ENCODE data around the gene TMC8.

The TMC8 gene

GRCh38 chr17:78184868-78185267 is 54.3 kb downstream of the TMC8 start:
- FAIRE-seq: no peak
- no peak for DNase-seq (ENCODE audit: insufficient read length, low spot score)
- TF ChIP-seq SPI1 (IDR thresholded peaks at IDR 0.05; ENCODE audit: low read depth, low read length) (no peak), TAF1 (IDR thresholded peaks at IDR 0.05; ENCODE audit: low read depth, low read length) (no peak), POU2F2 (IDR thresholded peaks at IDR 0.05; ENCODE audit: low read depth, low read length) (no peak), PAX5 (IDR thresholded peaks at IDR 0.05; ENCODE audit: insufficient read depth, low read length, severe bottlenecking) (no peak), POLR2A (IDR thresholded peaks at IDR 0.05; ENCODE audit: low read depth, low read length) (no peak), POLR2AphosphoS5 (IDR thresholded peaks at IDR 0.05; ENCODE audit: low read depth, low read length) (no peak)

- FAIRE-seq: no peak
- DNase-seq (ENCODE audit: insufficient read length, low spot score): no peak
- TF ChIP-seq POLR2AphosphoS5 (IDR thresholded peaks at IDR 0.05; ENCODE audit: low read depth, low read length) (no peak), SPI1 (IDR thresholded peaks at IDR 0.05; ENCODE audit: low read depth, low read length) (no peak), POLR2A (IDR thresholded peaks at IDR 0.05; ENCODE audit: low read depth, low read length) (no peak), POU2F2 (IDR thresholded peaks at IDR 0.05; ENCODE audit: low read depth, low read length) (no peak), TAF1 (IDR thresholded peaks at IDR 0.05; ENCODE audit: low read depth, low read length) (no peak)
Observed at GRCh38 chr17:78185981-78186691, 55.6 kb downstream of the TMC8 start.

- TF ChIP-seq TAF1 (IDR thresholded peaks at IDR 0.05; ENCODE audit: low read depth, low read length): 0 out of 2 replicates have a peak, but pooled peaks have one; percentile 42
- TF ChIP-seq POLR2AphosphoS5 (IDR thresholded peaks at IDR 0.05; ENCODE audit: low read depth, low read length): peak; percentile 75
- TF ChIP-seq PAX5 (IDR thresholded peaks at IDR 0.05; ENCODE audit: insufficient read depth, low read length, severe bottlenecking): no peak
- TF ChIP-seq SPI1 (IDR thresholded peaks at IDR 0.05; ENCODE audit: low read depth, low read length): no peak
- TF ChIP-seq POU2F2 (IDR thresholded peaks at IDR 0.05; ENCODE audit: low read depth, low read length): no peak
- peak; percentile 89 for TF ChIP-seq POLR2A (IDR thresholded peaks at IDR 0.05; ENCODE audit: low read depth, low read length)
- peak; percentile 97 for FAIRE-seq
- peak; percentile 99 for DNase-seq (ENCODE audit: insufficient read length, low spot score)
Observed at GRCh38 chr17:78186692-78187595, 56.4 kb downstream of the TMC8 start, which contains the start of the genes AFMID and TK1. TSS of gene AFMID (plus strand) at chr17:78187362. CDS start at chr17:78187371, 9 bp downstream. TSS of gene TK1 (minus strand) at chr17:78187052. CDS start at chr17:78186994, 58 bp downstream.

Data from GM12891 (cell line).